22Rv1 (cell line): Measurements from ENCODE around the gene HLF.

Experiments
- H3K27ac ChIP-seq: fragments of 450-650 bp; 2 replicates; pipeline ENCODE4 v1.5.1; 2017
- ZFX ChIP-seq: fragments of 450-650 bp; IDR thresholded peaks from 2 replicates; pipeline ENCODE4 v1.6.1; 2017; ENCODE audit warnings: antibody characterized with exemption, borderline replicate concordance
- TF ChIP-seq, protein P1 (sequence below): fragments of 450-650 bp; IDR thresholded peaks from 2 replicates; pipeline ENCODE4 v1.5.1; 2017; ENCODE audit warnings: mild to moderate bottlenecking

HLF gene

GRCh38 chr17:55225237-55225636, 39.5 kb upstream of the HLF start:
- H3K27ac ChIP-seq = no peak overlapping the region
- TF ChIP-seq, protein P1, sequence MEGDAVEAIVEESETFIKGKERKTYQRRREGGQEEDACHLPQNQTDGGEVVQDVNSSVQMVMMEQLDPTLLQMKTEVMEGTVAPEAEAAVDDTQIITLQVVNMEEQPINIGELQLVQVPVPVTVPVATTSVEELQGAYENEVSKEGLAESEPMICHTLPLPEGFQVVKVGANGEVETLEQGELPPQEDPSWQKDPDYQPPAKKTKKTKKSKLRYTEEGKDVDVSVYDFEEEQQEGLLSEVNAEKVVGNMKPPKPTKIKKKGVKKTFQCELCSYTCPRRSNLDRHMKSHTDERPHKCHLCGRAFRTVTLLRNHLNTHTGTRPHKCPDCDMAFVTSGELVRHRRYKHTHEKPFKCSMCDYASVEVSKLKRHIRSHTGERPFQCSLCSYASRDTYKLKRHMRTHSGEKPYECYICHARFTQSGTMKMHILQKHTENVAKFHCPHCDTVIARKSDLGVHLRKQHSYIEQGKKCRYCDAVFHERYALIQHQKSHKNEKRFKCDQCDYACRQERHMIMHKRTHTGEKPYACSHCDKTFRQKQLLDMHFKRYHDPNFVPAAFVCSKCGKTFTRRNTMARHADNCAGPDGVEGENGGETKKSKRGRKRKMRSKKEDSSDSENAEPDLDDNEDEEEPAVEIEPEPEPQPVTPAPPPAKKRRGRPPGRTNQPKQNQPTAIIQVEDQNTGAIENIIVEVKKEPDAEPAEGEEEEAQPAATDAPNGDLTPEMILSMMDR = no peak
- no peak for TF ChIP-seq ZFX

DNA sequence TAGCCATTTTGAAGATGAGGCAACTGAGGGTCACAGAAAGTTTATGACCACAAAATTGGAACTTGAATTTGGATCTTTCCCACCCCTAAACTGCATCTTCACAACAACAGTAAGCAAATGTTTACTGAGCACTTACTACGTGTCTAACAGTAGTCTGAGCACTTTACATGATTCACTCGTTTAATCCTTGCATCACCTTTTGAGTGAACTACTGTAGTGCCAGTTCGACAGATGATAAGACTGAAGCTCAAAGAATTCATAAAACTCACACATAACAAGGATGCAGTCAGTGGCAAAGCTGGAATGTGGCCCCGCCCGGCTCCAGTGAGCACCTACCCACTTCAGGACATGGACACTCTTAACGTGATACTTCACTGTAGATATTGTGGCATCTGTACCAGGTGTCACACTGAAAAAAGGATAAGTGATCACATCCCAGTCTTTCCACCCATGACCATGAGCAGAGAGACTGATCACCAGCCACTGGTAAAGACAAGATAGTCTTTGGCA, 36.0 kb upstream of the HLF start:
- no peak overlapping the region for H3K27ac ChIP-seq
- TF ChIP-seq ZFX = no peak
- TF ChIP-seq, protein P1 = no peak

DNA sequence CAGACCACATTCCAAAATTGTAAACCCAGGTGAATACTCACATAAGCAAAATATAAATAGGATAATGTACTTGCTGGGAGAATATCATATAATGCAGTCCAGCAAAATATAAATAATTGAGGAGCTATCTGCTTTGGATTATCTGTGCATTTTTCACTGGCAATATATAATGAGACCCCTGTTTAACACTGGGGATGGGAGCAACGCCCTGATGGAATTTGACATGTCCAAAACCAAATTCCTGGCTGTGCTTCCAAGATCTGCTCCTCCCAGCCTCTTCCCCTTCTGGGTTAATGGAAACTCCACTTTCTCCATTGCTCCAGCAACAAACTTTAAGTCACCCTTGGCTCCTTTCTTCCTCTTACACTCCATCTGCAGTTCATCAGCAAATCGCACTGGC, 35.5 kb upstream of the HLF start:
- TF ChIP-seq ZFX = no peak
- TF ChIP-seq, protein P1 = no peak
- no peak overlapping the region for H3K27ac ChIP-seq

DNA sequence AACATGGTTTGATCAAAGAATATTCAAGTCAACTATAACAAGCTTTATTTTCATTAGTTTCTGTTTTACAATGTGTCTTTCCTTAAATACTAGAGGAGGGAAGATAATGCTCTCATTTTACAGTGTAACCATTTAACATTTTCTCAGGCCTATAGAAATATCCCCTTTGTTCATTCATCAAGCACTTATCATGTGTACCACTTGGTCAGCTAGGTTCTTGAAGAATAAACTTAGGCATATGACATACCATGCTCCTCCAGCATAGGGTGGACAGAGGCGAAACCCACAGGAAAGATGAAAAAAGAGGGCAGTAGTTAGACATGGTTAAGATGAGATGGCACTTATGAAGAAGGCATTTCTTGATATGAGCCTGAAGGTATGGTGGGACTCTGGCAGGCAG, 34.0 kb upstream of the HLF start:
- TF ChIP-seq ZFX = no peak
- TF ChIP-seq, protein P1 = no peak
- no peak overlapping the region for H3K27ac ChIP-seq

DNA sequence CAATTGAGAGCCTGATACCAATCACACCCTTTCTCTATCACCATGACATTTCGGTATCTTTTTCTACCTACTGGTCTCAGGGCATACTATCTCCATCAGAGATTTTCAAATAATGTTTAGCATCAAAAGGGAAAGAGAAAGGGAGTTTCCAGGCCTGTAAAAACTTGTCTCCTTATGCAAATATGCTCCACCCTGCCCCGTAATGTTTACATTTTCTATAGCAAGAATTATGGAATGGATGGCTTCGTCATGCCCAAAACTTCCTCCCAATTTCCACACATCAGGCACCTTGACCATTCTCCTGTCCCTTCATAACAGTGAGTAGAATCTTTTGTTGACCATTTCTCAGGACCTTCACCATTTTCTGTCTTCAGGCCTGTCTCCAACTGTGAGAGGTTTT, 30.9 kb upstream of the HLF start:
- no peak overlapping the region for H3K27ac ChIP-seq

DNA sequence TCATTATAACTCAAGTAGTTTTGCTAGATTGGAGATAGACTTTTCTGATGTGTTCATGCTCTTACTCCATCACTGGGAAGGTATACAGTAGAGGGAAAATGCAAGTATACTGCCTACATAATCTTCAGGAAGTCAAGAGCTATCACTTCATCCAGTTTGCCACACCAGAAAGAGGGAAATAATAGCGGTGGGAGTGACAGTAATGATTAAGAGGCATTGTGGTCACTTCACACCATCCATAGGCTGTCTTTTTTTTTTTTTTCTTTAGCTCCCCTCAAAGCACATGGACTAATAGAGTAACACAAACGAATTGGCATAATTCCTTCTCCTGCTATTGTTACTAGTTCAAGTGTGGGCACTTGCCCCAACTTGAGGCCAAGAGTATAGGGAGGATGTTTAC, 28.4 kb upstream of the HLF start:
- TF ChIP-seq, protein P1 = no peak
- TF ChIP-seq ZFX = no peak
- H3K27ac ChIP-seq = no peak overlapping the region

More for the DNA sequence above, 30.9 kb upstream of the HLF start:
- TF ChIP-seq, protein P1 = no peak
- no peak for TF ChIP-seq ZFX

- no peak overlapping the region for H3K27ac ChIP-seq
- no peak for TF ChIP-seq ZFX
- TF ChIP-seq, protein P1 = no peak
Observed at GRCh38 chr17:55237268-55237667, 27.5 kb upstream of the HLF start.
